Liver (tissue), 9 donors: ENCODE results near the gene SLITRK1. TPM values are rescaled to one million over a fixed set of nuclear protein-coding genes. Genes with fewer than 3 reads are reported as not detected.

ENCODE experiments used
- DNase-seq: peaks from one replicate; pipeline ENCODE4 v3.0.0-alpha.2; 2017; ENCODE audit warnings: low spot score
- H3K27ac ChIP-seq, 2 donors: one replicate each; pipeline ENCODE4 v1.7.0; 2013; ENCODE audit warnings: inconsistent platforms in 2 of 2, low read length in 2 of 2, control low read depth in 1 of 2, low read depth in 1 of 2, mild to moderate bottlenecking in 1 of 2
- H3K27me3 ChIP-seq, 4 donors: one replicate each; pipeline versions ENCODE4 v1.6.1 to v1.7.0; 2013; ENCODE audit warnings: low read length in 3 of 4, inconsistent platforms in 1 of 4, mild to moderate bottlenecking in 1 of 4, moderate library complexity in 1 of 4; ENCODE audit not compliant: control insufficient read depth in 4 of 4, insufficient read depth in 4 of 4
- H3K36me3 ChIP-seq, 4 donors: one replicate each; pipeline versions ENCODE4 v1.6.1 to v1.7.0; 2013; ENCODE audit warnings: low read length in 3 of 4, mild to moderate bottlenecking in 3 of 4, low read depth in 1 of 4, moderate library complexity in 1 of 4; ENCODE audit not compliant: control insufficient read depth in 4 of 4, insufficient read depth in 3 of 4
- H3K4me1 ChIP-seq, 4 donors: one replicate each; pipeline versions ENCODE4 v1.6.1 to v1.7.0; 2013; ENCODE audit warnings: low read length in 3 of 4, mild to moderate bottlenecking in 3 of 4, moderate library complexity in 1 of 4; ENCODE audit not compliant: control insufficient read depth in 4 of 4, insufficient read depth in 4 of 4
- H3K4me3 ChIP-seq, 3 donors: one replicate each; pipeline versions ENCODE4 v1.6.1 to v1.7.0; 2013; ENCODE audit warnings: low read length in 3 of 3, control low read depth in 1 of 3, low read depth in 1 of 3, mild to moderate bottlenecking in 1 of 3
- H3K9ac ChIP-seq, 2 donors: one replicate each; pipeline ENCODE4 v1.7.0; 2013; ENCODE audit warnings: low read length in 2 of 2, mild to moderate bottlenecking in 2 of 2, moderate library complexity in 2 of 2, control low read depth in 1 of 2, low read depth in 1 of 2
- H3K9me3 ChIP-seq, 4 donors: one replicate each; pipeline versions ENCODE4 v1.6.1 to v1.7.0; 2013; ENCODE audit warnings: low read length in 3 of 4; ENCODE audit not compliant: control insufficient read depth in 4 of 4
- ATF3 ChIP-seq: IDR thresholded peaks from 2 replicates; pipeline ENCODE4 v1.6.1; 2016; ENCODE audit warnings: antibody characterized with exemption
- CTCF ChIP-seq: fragments of 150-350 bp; IDR thresholded peaks from 2 replicates; pipeline ENCODE4 v1.5.1; 2017; ENCODE audit warnings: improper control_type of control experiment, low read depth, low read length; ENCODE audit not compliant: missing input control
- EGR1 ChIP-seq, 2 donors: IDR thresholded peaks; 2 replicates each; pipeline ENCODE4 v1.6.1; 2016 to 2018; ENCODE audit warnings: antibody characterized with exemption in 2 of 2, low read depth in 2 of 2
- FOXA1 ChIP-seq: IDR thresholded peaks from 2 replicates; pipeline ENCODE4 v1.6.1; 2016; ENCODE audit warnings: antibody characterized with exemption
- FOXA2 ChIP-seq: IDR thresholded peaks from 2 replicates; pipeline ENCODE4 v1.6.1; 2016; ENCODE audit warnings: antibody characterized with exemption
- GABPA ChIP-seq, 2 donors: IDR thresholded peaks in 1 of 2; conservative IDR thresholded peaks in 1 of 2; 2 replicates each; pipeline ENCODE4 v1.6.1; 2016; ENCODE audit warnings: antibody characterized with exemption in 2 of 2, mild to moderate bottlenecking in 1 of 2, moderate library complexity in 1 of 2
- HNF4A ChIP-seq, 2 donors: conservative IDR thresholded peaks; 2 replicates each; pipeline ENCODE4 v1.6.1; 2016; ENCODE audit warnings: antibody characterized with exemption in 2 of 2, mild to moderate bottlenecking in 2 of 2
- HNF4G ChIP-seq: IDR thresholded peaks from 2 replicates; pipeline ENCODE4 v1.6.1; 2016; ENCODE audit warnings: antibody characterized with exemption
- JUND ChIP-seq, 2 donors: IDR thresholded peaks; 2 replicates each; pipeline ENCODE4 v1.6.1; 2016; ENCODE audit warnings: antibody characterized with exemption in 2 of 2
- MAX ChIP-seq: IDR thresholded peaks from 2 replicates; pipeline ENCODE4 v1.6.1; 2016; ENCODE audit warnings: antibody characterized with exemption
- NR2F2 ChIP-seq: IDR thresholded peaks from 2 replicates; pipeline ENCODE4 v1.6.1; 2016; ENCODE audit warnings: antibody characterized with exemption
- RAD21 ChIP-seq, 2 donors: IDR thresholded peaks; 2 replicates each; pipeline ENCODE4 v1.6.1; 2016; ENCODE audit warnings: antibody characterized with exemption in 2 of 2, mild to moderate bottlenecking in 2 of 2
- REST ChIP-seq: IDR thresholded peaks from 2 replicates; pipeline ENCODE4 v1.6.1; 2016; ENCODE audit warnings: antibody characterized with exemption, mild to moderate bottlenecking
- RXRA ChIP-seq, 2 donors: IDR thresholded peaks; 2 replicates each; pipeline ENCODE4 v1.6.1; 2017 to 2018; ENCODE audit warnings: antibody characterized with exemption in 2 of 2, mild to moderate bottlenecking in 1 of 2
- SP1 ChIP-seq: IDR thresholded peaks from 2 replicates; pipeline ENCODE4 v1.6.1; 2018; ENCODE audit warnings: antibody characterized with exemption, mild to moderate bottlenecking
- TAF1 ChIP-seq: conservative IDR thresholded peaks from 2 replicates; pipeline ENCODE4 v1.6.1; 2016; ENCODE audit warnings: antibody characterized with exemption, mild to moderate bottlenecking
- YY1 ChIP-seq: IDR thresholded peaks from 2 replicates; pipeline ENCODE4 v1.6.1; 2016; ENCODE audit warnings: antibody characterized with exemption, mild to moderate bottlenecking
- ZBTB33 ChIP-seq: IDR thresholded peaks from 2 replicates; pipeline ENCODE4 v1.6.1; 2016; ENCODE audit warnings: antibody characterized with exemption
- WGBS: extraction: QIAGEN DNeasy Blood & Tissue Kit; methylation state at CpG from one replicate; pipeline ENCODE4 v1.1.7; 2013; 5-methylcytosine and 5-hydroxymethylcytosine counted together
- polyA plus RNA-seq, 2 donors: library from polyadenylated mRNA; stranded (reverse) in 1 of 2; unstranded in 1 of 2; fragments of 200-250 nt in 1 of 2; fragments of >200 nt in 1 of 2; fragmentation: Nextera tagmentation in 1 of 2; extraction: Ambion mirVana in 1 of 2; gene quantifications; one replicate each; pipeline versions ENCODE4 v1.2.1 to v1.2.3, GENCODE V29; 2013 to 2015
- total RNA-seq, 2 donors: library from RNA; depleted of rRNA; stranded (reverse); fragments of >200 nt; gene quantifications; one replicate each; pipeline ENCODE4 v1.2.3, GENCODE V29; 2014
- donor health status: healthy.
- donor health status: healthy.
- donor health status: healthy.
- donor health status: healthy.
- donor health status: healthy.

The SLITRK1 gene
- total and polyA plus RNA-seq, 4 donors: not detected

- H3K27ac ChIP-seq: no peak overlapping the region
- H3K9me3 ChIP-seq: no peaks in the 10 kb centered on the region
- no peaks in the 10 kb centered on the region for H3K4me1 ChIP-seq
- H3K4me3 ChIP-seq: no peak overlapping the region
- H3K36me3 ChIP-seq: no peaks in the 10 kb centered on the region
- TF ChIP-seq REST (no peak), FOXA2 (no peak), HNF4G (no peak), RAD21 (IDR thresholded peaks at IDR 0.05) (no peak), YY1 (no peak), ATF3 (no peak), HNF4A (conservative IDR thresholded peaks at IDR 0.05) (no peak), SP1 (no peak), FOXA1 (no peak), RXRA (IDR thresholded peaks at IDR 0.05) (no peak), EGR1 (IDR thresholded peaks at IDR 0.05; ENCODE audit: low read depth in 2 of 2) (no peak), ZBTB33 (no peak), MAX (no peak), TAF1 (no peak), NR2F2 (no peak), JUND (IDR thresholded peaks at IDR 0.05) (no peak), CTCF (no peak)
- no peak for DNase-seq
- 71% methylated on average over 2 of the region's 2 CpGs for WGBS
- H3K9ac ChIP-seq: no peak overlapping the region
- H3K27me3 ChIP-seq: no peaks in the 10 kb centered on the region
Measured at GRCh38 chr13:83845106-83845505, 37.2 kb downstream of the SLITRK1 start.

- DNase-seq: no peak
- WGBS: 69% methylated on average over 3 of the region's 3 CpGs
- Histone ChIP-seq H3K27me3 (no peaks in the 10 kb centered on the region), H3K36me3 (no peaks in the 10 kb centered on the region), H3K9ac (no peak overlapping the region), H3K4me3 (no peak overlapping the region), H3K9me3 (no peaks in the 10 kb centered on the region), H3K27ac (no peak overlapping the region), H3K4me1 (no peaks in the 10 kb centered on the region)
- no peak for TF ChIP-seq JUND (IDR thresholded peaks at IDR 0.05)
- TF ChIP-seq MAX: no peak
- TF ChIP-seq FOXA2: no peak
- no peak for TF ChIP-seq HNF4G
- TF ChIP-seq GABPA (IDR thresholded peaks at IDR 0.05 in 1 of 2, conservative IDR thresholded peaks at IDR 0.05 in 1 of 2): no peak
- no peak for TF ChIP-seq EGR1 (IDR thresholded peaks at IDR 0.05; ENCODE audit: low read depth in 2 of 2)
- no peak for TF ChIP-seq RAD21 (IDR thresholded peaks at IDR 0.05)
- TF ChIP-seq REST: no peak
- no peak for TF ChIP-seq NR2F2
- no peak for TF ChIP-seq ATF3
- TF ChIP-seq ZBTB33: no peak
- no peak for TF ChIP-seq RXRA (IDR thresholded peaks at IDR 0.05)
Measured at GRCh38 chr13:83839146-83839545, 43.1 kb downstream of the SLITRK1 start.
